ENCODE measurements around the gene MGRN1.
"Not testable (repeated sequence)": the region's sequence is repeated elsewhere in the genome, so short reads cannot be mapped to it uniquely, and the experiment has no call there.

The MGRN1 gene

DNA sequence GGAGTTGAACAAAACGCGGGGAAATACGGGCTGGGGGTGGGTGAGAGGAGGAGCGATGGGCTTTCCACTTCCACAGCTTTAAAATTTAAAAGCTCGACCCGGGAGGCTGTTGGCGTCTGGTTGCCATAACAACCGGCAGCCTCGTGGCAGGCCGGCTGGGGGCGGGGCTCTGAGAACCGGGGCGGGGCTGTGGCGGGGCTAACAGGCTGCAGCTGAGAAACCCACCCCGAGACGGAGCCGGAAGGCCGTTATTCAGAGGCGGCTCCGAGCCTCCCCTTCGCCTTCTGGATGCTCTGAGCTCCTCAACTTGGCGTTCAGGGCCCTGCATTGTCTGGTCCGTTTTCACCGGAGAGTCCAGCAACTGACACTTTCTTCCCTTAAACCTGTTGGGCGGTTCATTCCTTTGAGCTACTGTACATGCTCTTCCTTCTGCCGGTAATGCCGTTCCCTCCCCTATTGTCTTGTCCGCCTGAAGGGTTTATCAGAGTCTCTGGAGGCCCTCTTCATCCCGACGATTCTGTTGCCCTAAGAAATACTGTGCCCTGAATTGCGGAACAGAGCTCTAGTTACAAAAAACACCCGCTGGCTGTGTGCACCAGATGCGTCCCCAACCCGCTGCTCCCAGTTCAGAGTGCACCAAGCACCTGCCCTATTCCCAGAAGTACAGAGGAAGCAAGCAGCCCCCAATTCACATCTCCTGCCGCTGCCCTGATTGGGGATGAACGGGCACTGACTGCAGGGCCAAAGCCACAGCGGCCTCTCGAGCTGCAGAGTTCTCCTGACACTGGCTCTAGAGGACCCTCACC, 110.3 kb downstream of the MGRN1 start:
- DNase-seq (ENCODE audit: low read depth), result peak; percentile 93

DNA sequence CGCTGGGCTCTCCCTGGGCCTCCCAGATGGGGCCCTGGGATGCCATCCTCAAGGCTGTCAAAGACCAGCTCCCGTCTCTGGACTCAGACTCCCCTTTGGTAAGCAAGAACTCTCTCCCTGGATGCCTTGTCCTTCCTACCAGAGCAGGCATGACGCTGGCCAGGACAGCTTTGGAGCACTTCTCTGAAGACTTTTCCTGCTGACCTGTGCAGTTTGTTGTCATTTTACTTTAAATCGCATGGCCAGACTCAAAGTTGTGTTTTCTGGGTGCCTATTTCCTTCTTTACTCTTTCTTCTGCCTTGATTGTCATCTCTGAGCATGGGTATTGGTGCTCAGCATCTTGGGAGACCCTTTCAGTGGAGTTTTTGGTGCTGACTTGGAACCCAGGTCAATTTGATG, 111.9 kb downstream of the MGRN1 start:
- DNase-seq (ENCODE audit: low read depth), result no peak

DNA sequence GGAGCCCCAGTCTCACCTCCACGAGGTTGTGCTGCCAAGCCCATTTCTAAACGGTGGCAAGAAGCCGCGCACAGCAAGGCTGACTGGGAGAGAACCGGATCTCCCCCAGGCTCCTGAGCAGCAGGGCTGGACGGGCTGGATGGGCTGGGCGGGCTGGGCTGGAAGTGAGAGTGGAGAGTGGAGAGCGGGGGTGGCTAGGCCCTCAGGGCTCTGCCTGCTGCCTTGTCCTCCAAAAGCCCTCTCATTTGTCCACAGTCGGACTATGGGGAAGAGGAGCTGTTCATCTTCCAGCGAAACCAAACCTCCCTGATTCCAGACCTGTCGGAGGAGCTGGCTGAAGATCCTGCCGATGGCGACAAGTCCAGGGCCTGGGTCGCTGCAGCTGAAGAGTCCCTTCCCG, 112.9 kb downstream of the MGRN1 start:
- DNase-seq (ENCODE audit: low read depth), result no peak

DNA sequence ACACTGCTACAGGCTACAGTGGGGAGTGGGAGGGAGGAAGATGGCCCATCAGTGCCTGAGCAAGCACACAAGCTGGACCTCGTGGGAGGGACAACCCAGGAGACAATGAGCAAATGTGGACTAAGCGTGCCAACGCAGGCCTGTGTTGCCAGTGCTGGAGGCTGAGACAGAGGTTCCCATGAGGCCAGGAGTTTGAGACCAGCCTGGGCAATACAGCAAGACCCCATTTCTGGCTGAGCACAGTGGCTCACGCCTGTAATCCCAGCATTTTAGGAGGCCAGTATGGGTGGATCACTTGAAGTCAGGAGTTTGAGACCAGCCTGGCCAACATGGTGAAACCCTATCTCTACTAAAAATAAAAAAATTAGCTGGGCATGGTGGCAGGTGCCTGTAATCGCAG, 113.7 kb downstream of the MGRN1 start:
- DNase-seq (ENCODE audit: low read depth), result not testable (repeated sequence)
